ENCODE data around the gene ALDH2. TPM values are rescaled to one million over a fixed set of nuclear protein-coding genes. Genes with fewer than 3 reads are reported as not detected.
"Not testable (repeated sequence)": the region's sequence is repeated elsewhere in the genome, so short reads cannot be mapped to it uniquely, and the experiment has no call there.

The ALDH2 gene
- total RNA-seq = 75.3 TPM

DNA sequence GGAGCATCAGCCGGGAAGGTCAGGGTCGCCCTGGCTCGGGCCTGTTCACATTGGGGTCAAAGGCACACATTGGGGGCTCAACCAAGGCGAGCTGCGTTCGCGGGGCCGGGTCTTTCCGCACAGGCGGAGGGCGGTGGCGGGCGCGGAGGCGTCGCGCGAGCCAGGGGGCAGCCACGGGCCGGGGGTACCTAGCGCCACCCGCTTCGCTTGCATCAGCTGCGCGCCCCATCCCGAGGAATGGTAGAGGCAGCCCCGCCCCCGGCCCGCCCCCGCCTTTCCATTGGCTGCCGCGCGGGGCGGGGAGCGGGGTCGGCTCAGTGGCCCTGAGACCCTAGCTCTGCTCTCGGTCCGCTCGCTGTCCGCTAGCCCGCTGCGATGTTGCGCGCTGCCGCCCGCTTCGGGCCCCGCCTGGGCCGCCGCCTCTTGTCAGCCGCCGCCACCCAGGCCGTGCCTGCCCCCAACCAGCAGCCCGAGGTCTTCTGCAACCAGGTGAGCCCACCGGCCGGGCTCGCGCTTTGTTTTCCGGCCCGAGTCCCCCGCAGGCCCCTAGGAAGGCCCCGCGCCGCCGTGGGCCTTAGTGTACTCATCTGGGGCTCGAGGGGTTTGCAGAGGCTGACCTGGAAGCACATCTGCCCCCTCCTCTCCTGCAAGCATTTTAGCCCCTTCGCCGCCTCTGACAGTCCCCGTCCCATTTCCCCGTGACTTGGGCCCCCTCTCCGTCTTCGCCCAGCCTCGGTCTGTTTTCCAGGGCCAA is at the start of gene ALDH2:
Gene ALDH2, plus strand, starts transcription at position 326 of the 754 bp plus-strand sequence. Its CDS starts 50 bp downstream, at position 376.
- DNase-seq (ENCODE audit: low spot score) = peak; percentile 83
- ATAC-seq = peak; percentile 97
- intact Hi-C loops (cut with DNase I) = no loop called here

DNA sequence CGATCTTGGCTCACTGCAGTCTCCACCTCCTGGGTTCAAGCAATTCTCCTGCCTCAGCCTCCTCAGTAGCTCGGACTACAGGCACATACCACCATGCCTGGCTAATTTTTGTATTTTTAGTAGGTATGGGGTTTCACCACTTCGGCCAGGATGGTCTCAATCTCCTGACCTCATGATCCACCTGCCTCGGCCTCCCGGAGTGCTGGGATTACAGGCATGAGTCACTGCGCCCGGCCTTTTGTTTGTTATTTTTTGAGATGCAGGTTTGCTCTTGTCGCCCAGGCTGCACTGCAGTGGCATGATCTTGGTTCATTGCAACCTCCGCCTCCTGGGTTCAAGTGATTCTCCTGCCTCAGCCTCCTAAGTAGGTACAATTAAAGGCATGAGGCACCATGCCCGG is 47.4 kb upstream of the ALDH2 start:
- ATAC-seq; DNase-seq (ENCODE audit: low spot score); intact Hi-C loops (cut with DNase I): not testable (repeated sequence)

DNA sequence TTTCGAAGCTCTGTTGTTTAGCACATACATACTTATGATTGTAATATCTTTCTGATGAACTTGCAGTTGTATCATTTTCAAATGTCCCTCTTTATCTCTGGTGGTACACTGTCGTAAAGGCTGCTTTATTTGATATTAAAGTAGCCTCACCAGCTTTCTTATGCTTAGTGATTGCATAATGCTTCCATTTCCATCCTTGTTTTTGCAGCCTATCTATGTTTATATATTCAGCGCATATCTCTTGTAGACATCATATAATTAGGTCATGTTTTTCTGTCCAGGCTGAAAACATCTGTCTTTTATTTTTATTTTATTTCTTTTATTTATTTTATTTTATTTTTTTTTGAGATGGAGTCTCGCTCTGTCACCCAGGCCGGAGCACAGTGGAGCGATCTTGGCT is 46.3 kb upstream of the ALDH2 start:
- ATAC-seq (no peak), DNase-seq (ENCODE audit: low spot score) (no peak)
- intact Hi-C loops (cut with DNase I) = no loop called here

DNA sequence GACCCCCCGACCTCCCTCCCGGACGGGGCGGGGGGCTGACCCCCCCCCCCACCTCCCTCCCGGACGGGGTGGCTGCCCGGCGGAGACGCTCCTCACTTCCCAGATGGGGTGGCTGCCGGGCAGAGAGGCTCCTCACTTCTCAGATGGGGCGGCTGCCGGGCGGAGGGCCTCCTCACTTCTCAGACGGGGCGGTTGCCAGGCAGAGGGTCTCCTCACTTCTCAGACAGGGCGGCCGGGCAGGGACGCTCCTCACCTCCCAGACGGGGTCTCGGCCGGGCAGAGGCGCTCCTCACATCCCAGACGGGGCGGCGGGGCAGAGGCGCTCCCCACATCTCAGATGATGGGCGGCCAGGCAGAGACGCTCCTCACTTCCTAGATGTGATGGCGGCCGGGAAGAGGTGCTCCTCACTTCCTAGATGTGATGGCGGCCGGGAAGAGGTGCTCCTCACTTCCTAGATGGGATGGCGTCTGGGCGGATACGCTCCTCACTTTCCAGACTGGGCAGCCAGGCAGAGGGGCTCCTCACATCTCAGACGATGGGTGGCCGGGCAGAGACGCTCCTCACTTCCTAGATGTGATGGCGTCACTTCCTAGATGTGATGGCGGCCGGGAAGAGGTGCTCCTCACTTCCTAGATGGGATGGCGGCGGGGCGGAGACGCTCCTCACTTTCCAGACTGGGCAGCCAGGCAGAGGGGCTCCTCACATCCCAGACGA is 42.9 kb upstream of the ALDH2 start:
- DNase-seq (ENCODE audit: low spot score); ATAC-seq; intact Hi-C loops (cut with DNase I): not testable (repeated sequence)

DNA sequence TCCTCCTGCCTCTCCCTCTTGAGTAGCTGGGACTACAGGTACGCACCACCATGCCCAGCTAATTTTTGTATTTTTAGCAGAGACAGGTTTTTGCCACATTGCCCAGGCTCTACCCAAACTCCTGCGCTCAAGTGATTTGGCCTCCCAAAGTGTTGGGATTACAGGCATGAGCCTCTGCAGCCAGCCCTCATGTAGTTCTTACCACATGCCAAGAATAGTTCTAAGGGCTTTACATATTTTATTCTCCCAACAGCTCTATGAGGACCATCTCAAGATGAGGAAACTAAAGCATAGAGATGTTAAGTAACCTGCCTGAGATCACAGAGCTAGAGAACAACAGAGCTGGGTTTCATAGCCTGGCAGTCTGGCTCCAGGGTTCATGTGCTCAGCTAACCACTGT is 37.9 kb upstream of the ALDH2 start:
- intact Hi-C loops (cut with DNase I) = no loop called here
- ATAC-seq = no peak
- no peak for DNase-seq (ENCODE audit: low spot score)

DNA sequence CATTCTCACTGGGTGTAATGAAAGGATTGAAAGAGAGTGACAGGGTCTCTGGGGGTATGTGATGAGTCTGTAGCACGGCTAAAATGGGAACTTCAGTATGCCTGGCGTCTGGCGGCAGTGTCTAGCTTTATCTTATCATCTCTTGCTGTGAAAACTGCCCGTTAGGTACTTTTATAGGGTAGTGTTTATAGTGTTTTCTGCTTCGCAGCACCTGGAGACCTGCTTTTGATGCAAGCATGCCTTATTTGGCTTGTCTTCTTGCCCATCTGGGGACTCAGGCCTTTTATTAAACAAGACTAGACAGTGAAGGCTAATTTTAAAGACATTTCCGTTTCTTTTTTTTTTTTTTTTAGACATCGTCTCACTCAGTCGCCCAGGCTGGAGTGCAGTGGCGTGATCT is 36.3 kb upstream of the ALDH2 start:
- ATAC-seq = no peak
- DNase-seq (ENCODE audit: low spot score) = no peak
- intact Hi-C loops (cut with DNase I) = no loop called here

DNA sequence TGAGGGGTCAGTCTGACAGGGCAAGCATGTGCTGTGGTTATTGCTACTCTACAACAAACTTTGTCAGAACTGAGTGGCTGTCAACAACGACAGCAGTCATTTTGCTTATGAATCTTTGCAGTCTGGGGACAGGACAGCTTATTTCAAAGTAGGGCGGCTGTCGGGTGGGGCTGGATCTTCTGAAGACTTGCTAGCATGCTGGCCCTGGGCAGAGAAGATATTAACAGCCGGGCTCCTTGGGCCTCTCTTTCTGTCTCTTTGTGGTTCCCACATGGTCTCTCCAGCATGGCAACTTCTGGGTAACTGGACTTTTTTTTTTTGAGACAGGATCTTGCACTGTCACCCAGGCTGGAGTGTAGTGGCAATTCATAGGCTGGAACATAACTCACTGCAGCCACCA is 33.9 kb upstream of the ALDH2 start:
- ATAC-seq (no peak), DNase-seq (ENCODE audit: low spot score) (no peak)
- intact Hi-C loops (cut with DNase I) = no loop called here

DNA sequence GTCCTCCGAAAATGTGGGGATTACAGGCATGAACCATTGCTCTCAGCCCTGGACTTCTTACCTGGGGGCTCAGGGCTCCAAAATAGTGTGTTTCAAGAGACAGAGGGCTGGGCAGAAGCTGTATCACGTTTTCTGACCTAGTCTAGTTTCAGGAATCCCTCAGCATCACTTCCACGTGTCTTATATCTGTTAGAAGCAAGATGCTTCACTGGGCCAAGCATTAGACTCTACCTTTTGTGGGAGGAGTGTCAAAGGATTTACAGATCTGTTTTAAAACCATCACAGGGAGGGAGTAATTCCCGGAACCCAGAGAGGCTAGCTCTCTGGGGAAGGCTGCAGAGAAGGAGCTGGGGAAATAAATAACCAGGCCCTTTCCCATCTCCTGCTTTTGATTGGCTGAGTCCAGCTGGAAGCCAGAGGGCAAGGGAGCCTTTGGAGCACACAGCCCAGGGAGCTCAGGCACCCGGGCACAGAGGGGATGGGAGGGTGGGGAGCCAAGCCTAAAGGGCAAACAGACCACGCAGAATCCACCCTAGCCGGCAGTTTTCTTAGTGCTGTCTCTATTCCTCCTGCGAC is 33.3 kb upstream of the ALDH2 start:
- ATAC-seq (no peak), DNase-seq (ENCODE audit: low spot score) (no peak)
- intact Hi-C loops (cut with DNase I) = no loop called here

DNA sequence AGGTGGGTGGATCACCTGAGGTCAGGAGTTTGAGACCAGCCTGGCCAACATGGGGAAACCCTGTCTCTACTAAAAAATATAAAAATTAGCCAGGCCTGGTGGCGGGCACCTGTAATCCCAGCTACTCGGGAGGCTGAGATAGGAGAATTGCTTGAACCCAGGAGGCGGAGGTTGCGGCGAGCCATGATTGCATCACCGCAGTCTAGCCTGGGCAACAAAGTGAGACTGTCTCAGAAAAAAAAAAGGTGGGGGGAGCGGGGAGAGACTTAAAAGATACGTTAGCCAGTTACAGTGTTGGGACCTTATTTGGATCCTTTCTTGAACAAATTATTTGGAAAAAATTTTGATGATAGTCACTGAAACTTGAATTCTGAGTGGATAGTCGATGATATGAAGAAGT is 27.2 kb upstream of the ALDH2 start:
- DNase-seq (ENCODE audit: low spot score); ATAC-seq; intact Hi-C loops (cut with DNase I): not testable (repeated sequence)

DNA sequence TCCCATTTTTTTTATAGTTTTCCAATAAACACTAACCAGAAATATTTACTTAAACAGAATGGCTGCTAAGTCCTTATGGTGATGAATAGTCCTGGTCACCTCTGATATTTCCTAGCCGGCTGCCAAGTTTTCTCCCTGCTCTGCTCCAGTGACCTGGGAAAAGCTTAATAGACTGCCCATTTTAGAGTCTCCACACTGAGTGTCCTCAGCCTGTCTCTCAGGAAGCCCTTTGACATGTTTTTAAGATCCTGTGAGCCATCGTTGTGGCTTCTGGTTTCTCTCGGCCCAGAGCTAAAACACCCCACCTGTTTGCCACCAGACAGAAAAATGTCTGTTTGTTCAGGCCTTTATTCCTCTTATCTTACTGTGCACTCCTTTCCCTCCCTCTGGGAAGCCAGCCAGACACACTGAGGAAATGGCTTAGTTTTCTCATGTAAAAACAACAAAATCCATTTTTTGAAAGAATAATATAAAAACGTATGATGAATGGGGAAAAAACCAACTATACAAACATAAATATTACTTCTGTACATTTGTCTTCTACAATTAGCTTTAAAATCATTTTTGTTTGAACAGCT is 25.4 kb upstream of the ALDH2 start:
- no peak for ATAC-seq
- intact Hi-C loops (cut with DNase I) = no loop called here
- no peak for DNase-seq (ENCODE audit: low spot score)

DNA sequence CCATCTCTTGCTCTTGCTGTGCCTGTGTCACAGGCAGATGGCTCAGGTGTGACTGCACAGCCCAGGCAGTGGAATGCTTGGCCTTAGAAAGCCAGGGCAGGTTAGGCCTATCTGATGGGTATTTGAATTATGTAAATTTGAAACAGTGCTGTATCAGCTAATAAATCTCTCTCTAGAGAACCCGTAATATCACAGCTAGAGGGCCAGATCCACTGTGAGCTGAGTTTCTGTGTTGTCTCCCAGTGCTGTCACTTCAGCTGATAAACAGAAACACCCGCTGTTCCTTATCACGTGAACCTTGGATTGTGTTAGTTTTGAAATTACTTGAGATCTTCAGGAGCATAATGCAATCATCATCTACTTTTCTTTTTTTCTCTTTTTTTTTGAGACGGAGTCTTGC is 21.5 kb upstream of the ALDH2 start:
- ATAC-seq (no peak), DNase-seq (ENCODE audit: low spot score) (no peak)
- intact Hi-C loops (cut with DNase I) = no loop called here

DNA sequence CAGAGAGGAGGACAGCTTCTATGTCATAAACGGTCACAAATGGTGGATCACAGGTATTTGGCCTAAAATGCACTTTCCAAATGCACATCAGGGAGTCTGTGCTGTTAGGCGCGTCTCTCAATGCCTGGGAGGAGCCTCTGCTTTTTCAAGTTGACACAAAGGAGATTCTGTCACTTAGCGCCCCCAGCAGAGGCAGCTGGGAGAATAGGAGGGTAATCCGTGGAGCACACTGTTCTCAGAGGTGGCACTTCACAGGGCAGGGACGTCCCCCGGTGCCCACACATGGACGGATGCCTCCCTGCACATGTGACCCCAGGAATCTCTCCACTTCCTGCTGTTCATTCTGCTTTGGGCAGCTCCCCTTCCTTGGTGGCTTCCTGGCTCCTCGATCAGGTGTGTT is 19.4 kb upstream of the ALDH2 start:
- no peak for ATAC-seq
- no peak for DNase-seq (ENCODE audit: low spot score)
- intact Hi-C loops (cut with DNase I) = no loop called here

DNA sequence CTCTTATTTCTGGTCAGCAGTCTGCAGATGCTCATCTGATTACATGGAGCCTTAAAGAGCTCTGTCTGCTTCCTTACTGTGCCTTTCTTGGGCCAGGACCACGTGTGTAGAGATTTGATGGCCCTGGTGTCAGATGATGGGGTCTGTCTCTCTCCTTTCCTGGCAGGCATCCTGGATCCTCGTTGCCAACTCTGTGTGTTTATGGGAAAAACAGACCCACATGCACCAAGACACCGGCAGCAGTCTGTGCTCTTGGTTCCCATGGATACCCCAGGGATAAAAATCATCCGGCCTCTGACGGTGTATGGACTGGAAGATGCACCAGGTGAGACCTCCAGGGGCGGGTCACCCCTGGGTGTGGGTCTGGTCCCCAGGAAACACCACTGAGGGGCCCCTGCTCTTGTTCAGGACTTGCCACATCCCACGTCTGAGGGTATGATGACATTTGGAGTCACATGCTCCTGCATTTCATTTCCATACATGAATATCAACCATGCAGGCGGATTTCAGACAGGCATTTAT is 18.5 kb upstream of the ALDH2 start:
- intact Hi-C loops (cut with DNase I) = no loop called here
- ATAC-seq (no peak), DNase-seq (ENCODE audit: low spot score) (no peak)

DNA sequence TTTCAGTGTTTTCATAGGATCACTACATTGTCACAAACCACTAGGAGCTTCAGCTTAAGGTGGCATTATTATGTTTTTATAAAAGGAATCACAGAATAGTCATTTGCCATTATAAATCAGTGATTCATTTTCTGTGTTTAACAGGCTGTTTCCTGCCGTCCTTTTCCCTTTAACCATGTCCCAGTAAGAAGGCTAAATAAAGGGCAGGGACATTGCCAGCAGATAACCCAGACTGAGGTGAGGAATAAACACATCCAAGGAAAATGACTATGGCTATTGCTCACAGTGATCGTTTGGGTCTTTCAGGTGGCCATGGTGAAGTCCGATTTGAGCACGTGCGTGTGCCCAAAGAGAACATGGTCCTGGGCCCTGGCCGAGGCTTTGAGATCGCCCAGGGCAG is 17.9 kb upstream of the ALDH2 start:
- intact Hi-C loops (cut with DNase I) = no loop called here
- DNase-seq (ENCODE audit: low spot score) = no peak
- no peak for ATAC-seq

DNA sequence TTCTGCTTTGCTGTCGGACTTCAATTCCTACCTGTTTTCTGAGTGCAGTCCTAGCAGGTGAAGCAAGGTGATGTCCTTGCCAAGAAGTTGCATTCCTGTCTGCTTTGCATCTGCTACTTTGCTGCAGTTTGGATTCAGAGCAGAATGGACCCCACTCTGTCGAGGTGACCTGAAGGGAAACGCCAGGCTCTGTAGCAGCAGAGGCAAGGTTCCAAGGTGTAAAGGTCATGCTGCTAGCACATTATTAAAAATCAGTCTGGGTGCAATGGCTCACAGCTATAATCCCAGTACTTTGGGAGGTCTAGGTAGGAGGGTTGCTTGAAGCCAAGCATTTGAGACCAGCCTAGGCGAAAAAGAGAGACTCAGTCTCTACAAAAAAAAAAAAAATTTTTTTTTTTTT is 17.3 kb upstream of the ALDH2 start:
- intact Hi-C loops (cut with DNase I) = no loop called here
- no peak for ATAC-seq
- DNase-seq (ENCODE audit: low spot score) = no peak

DNA sequence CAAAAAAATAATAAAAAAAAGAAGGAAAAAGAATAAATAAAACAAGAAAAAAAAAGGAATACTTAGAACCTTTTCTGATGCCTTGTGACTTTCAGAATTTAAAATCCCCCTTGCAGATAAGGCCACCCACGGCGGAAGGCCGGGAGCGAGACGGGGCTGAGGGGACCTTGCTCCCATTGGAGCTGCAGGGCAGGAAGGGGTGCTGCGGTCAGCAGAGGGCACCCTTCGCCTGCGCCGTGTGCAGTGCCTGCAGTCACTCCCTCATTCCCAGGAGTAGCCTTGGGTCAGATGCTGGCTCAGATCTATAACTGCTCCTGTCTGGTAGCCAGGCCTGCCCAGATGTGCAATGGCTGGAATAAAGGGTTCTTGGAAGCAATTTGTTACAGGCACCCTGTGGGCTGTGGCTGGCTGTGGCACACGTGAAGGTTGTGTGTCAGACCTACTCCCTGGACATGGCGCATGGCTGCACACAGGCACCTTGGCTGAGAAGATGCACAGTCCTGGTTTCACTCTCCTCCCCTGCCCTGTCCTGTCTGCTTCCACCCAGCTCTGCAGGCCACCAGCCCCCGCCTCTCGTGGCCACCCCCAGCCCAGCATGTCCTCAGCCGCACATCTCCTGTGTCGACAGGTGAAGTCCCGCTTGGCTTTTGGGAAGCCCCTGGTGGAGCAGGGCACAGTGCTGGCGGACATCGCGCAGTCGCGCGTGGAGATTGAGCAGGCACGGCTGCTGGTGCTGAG is 13.4 kb upstream of the ALDH2 start:
- intact Hi-C loops (cut with DNase I) = no loop called here
- DNase-seq (ENCODE audit: low spot score) = peak; percentile 79
- ATAC-seq = peak; percentile 92

DNA sequence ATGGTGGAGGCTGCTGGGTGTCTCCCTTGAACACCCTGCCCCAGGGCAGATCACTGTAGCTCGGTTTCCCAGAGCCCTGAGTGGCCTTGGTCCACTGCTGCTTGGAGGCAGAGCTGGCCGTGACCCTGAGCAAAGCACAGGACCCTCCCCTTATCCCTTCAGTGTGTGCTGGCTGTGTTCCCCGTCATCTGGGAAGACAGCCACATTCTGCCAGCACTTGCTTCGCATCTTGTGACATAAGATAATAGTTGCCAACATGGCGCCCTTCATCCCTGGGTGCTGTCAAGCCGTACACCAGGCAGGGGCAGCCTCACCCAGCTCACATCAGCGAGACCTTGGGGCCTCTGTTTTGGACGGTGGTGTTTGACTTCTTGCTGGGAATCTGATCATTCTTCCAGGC is 12.1 kb upstream of the ALDH2 start:
- intact Hi-C loops (cut with DNase I) = loop anchor here (2.0 kb wide), 1 partner anchor 58 kb away; no protein-coding TSS in a partner anchor
- DNase-seq (ENCODE audit: low spot score) = no peak
- ATAC-seq = no peak

DNA sequence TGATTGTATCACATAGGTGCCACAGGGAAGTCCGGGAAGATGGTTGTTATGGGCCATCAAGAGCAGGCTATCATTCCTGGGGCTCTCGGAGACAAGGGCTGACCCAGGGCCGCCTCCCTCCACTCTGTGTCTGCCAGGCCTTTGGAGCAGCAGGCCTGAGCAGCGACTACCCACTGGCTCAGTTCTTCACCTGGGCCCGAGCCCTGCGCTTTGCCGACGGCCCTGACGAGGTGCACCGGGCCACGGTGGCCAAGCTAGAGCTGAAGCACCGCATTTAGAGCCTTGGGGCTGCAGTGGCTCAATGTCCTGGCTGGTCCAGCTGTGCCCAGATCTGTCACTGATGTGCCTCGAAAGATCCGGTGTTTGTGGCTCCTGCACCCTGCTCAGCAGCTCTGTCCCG is 10.5 kb upstream of the ALDH2 start:
- intact Hi-C loops (cut with DNase I) = no loop called here
- ATAC-seq (no peak), DNase-seq (ENCODE audit: low spot score) (no peak)

DNA sequence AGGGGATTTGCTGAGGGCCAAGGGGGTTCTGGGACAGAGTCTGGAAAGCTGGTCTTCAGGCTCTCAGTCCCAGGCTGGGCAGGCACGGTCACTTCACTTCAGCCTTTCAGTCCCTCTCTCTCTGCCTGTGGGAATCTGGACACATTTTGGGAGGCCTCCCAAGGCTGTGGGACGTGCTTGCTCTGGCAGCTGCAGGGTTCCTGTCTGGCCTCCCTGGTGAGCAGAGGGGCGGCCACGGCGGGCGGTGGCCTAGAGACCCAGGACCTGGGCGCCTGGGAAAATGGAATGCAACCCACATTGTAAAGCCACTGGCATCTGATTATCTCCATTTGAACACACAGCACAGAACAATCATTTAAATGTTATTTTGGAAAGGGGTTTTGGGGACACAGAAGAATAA is 10.1 kb upstream of the ALDH2 start:
- DNase-seq (ENCODE audit: low spot score) = no peak
- intact Hi-C loops (cut with DNase I) = no loop called here
- ATAC-seq = no peak

Measured in sciatic nerve (tissue), 2 donors.